GM12872 (cell line): ENCODE results near the gene AMACR.
A peak's percentile ranks its signal among the peaks of the same experiment; 100 is the strongest.

Experiments used
- CTCF ChIP-seq: IDR thresholded peaks from 3 replicates; pipeline ENCODE4 v1.5.1; 2011; ENCODE audit warnings: low read depth, mild to moderate bottlenecking, low read length, moderate library complexity; ENCODE audit not compliant: insufficient read depth

AMACR gene

GRCh38 chr5:33975852-33976251 lies 32.0 kb downstream of the AMACR start:
- no peak for TF ChIP-seq CTCF

- TF ChIP-seq CTCF, result no peak
These were observed 34.6 kb downstream of the AMACR start for GRCh38 chr5:33973271-33973670.

GRCh38 chr5:33969572-33970452 lies 38.0 kb downstream of the AMACR start:
- peak; percentile 88 for TF ChIP-seq CTCF

DNA sequence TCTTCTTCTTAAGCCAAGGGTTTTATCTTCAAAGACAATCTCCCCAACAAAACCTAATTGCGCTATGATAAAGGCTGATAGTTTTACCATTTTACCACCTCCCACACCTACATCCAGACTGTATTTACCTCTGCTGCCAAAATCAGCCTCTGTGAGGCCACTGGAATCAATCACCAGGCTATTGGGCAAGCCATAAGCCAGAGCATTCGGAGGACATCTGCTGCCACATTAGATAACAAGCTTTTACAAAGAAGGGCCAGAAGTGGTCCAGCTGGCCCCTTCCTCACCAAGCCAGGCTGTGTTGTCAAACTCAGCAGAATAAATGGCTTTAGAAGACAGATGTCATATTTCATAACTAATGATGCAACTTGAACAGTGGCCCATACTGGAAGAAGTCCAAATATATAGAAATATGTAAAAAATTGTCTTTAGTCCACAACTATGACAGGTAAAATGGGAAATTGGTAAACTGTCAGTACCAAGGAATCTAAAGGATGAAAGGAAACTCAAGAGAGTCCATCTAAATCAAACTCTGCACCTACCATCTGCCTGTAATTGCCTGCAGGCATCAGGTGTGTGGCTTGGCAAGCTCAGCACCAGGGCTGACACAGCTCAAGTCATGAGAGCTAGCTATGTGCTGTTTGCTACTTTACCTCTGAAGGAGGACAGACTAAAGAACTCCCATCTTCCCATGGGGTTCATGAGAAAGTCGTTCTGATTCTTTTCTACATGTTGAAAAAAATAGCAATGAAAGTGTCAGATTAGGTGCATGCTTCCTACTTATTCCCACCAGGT lies 39.4 kb downstream of the AMACR start:
- TF ChIP-seq CTCF, result no peak

DNA sequence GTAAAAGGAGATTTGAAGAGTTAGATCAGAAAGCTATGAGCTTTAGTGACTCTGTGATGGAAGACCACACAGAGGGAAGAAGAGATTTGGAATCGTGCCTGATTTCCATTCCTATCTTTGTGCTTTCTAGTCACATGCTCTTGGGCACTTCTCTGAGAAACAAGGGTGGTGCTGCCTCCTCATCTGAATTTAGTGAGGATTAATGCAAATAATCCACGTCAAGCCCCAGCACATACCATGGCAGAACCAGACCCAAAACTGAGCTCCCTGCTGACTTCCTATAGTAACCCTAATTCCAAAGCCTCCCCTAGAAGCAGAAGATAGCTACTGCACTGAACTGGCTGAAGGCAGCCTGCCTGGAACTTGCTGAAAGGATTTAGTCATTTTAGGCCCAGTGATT lies 41.0 kb downstream of the AMACR start:
- no peak for TF ChIP-seq CTCF

- no peak for TF ChIP-seq CTCF
These were observed 43.6 kb downstream of the AMACR start for GRCh38 chr5:33964132-33964700.

GRCh38 chr5:33958176-33958575 lies 49.7 kb downstream of the AMACR start:
- no peak for TF ChIP-seq CTCF
